HG03469 (cell line): ENCODE data around the gene PSRC1.

Source experiments
- ATAC-seq: cut with Tn5 transposase; IDR thresholded peaks from one replicate; pipeline ENCODE4 v1.9.1; 2021; ENCODE audit warnings: mild to moderate bottlenecking, moderate library complexity, moderate number of reproducible peaks; ENCODE audit not compliant: unreplicated experiment

PSRC1 gene

DNA sequence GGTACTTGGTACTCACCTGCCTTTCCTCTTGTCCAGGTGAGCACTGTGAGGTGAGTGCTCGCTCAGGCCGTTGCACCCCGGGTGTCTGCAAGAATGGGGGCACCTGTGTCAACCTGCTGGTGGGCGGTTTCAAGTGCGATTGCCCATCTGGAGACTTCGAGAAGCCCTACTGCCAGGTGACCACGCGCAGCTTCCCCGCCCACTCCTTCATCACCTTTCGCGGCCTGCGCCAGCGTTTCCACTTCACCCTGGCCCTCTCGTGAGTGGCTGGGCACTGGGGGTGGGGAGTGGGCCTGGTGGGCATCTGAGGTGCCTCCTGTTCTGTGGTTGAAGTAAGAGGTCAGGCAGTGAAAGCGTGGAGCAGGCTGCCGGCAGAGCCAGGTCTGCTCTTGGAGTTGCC lies 21.9 kb downstream of the PSRC1 start:
- no peak for ATAC-seq

DNA sequence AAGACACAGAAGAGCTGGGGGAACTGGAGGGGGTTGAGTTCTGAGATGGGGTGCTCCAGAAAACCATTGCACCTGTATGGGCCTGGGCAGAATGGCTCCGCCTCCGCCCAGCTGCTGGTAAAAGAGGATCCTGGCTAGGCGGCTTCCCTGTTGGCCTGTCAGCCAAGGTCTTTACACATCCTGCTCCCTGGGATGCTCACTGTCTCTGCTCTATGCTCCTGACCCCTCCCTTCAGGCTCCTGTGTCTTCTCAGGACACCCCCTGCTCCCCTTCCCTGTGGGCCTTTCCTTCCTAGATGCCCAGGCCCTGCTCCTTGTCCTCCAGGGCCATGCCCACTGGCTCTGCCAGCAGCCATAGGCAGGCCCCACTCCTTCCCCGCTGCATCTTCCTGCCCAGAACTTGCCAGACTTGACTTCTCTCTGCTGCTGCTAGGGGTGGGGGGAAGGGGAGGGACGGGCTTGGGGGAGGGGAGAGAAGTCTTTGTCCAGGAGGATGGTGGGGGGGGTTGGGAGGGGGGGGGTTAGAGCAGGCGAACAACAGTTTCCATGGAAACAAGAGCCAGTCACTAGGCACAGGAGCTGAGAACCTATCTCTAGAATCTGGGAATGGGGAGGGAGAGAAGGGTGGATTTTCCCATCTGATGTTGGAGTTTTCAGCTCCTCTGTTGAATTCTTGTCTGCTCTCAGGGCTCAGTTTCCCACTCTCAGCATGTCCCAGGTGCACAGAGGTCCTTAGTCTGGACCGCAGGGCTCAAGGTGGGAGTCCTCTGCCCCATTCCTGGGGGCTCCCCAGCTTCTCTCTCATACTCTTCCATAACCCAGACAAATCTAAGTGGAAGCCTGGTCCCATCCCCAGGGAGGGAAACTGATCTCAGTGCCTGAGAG lies 23.0 kb downstream of the PSRC1 start:
- ATAC-seq = no peak

DNA sequence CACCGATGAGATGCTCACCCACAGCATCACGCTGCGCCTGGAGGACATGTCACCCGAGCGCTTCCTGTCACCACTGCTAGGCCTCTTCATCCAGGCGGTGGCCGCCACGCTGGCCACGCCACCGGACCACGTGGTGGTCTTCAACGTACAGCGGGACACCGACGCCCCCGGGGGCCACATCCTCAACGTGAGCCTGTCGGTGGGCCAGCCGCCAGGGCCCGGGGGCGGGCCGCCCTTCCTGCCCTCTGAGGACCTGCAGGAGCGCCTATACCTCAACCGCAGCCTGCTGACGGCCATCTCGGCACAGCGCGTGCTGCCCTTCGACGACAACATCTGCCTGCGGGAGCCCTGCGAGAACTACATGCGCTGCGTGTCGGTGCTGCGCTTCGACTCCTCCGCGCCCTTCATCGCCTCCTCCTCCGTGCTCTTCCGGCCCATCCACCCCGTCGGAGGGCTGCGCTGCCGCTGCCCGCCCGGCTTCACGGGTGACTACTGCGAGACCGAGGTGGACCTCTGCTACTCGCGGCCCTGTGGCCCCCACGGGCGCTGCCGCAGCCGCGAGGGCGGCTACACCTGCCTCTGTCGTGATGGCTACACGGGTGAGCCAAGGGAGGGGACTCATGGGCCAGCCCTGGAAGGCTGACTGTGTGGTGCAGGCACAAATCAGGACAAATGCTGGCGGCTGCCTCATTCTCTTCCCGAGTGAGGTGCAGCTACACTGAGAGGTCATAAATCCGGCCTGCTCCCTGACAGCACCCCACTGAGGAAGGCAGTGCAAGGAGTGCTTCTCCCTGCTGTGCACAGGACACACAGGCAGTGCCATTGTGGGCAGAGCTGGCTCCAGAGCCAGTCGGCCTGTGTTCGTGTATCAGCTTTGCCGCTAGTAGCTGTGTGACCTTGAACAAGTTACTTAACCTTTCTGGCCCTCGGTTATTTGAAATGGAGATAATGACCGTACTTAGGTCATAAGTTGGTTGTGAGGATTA lies 24.2 kb downstream of the PSRC1 start:
- ATAC-seq = no peak

DNA sequence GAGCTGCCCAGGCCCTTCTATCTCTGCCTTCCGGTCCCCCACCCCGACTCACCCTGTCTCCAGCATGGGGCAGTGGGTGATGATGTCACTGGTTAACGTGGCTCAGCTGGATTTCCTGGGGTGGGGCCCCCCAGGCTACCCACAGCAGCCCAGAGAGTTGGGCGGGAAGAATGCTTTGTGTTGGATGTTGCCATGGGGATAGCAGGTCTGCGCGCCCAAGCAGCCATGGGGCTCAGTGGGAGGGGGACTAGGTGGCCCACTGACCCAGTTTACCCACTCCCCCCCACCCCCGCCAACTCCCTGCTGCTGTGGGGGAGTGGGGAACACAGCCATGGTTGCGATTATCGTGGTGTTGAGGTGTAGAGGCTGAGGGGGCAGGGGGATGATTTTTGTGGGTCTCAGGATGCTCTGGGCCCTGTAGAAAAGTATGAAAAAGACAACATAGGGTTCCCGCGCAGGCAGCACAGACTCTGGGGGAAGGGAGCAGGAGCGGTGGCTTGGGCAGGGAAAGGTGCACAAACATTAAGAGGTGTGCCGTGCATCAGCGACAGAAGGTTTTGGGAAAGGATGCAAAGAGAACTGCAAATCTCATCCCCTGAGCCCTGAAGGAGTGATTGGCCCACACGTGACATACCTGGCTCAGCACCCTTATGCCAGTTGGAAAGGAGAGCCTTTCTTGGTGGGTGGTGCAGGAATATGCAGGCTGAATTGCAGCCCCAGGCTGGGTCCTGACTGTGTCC lies 25.1 kb downstream of the PSRC1 start:
- ATAC-seq = no peak

DNA sequence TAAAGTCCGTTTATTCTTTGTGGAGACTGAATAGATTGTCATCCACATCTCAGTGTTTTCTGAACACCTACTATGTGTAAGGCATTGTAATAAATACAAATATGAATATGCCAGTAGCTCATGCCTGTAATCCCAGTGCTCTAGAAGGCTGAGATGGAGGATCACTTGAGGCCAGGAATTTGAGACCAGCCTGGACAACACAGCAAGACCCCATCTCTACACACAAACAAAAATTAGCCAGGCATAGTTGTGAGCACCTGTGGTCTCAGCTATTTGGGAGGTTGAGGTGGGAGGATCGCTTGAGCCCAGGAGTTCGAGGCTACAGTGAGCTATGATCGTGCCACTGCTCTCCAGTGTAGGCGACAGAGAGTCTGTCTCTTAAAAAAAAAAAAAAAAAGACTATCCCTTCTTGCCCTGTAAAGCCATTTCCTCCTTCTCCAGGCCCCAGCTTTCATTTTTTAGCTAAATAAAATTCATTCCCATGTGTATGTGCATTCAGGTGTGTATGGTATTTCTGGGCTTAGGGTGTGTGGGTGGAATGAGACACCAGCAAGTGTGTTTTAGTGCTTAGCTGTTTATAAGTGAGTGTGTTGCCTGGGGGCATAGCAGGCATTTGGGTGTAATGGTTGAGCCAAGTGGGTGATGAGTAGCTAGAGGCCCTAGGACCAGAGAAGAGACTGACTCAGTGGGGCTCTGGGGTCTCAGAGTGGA lies 25.8 kb downstream of the PSRC1 start:
- no peak for ATAC-seq

DNA sequence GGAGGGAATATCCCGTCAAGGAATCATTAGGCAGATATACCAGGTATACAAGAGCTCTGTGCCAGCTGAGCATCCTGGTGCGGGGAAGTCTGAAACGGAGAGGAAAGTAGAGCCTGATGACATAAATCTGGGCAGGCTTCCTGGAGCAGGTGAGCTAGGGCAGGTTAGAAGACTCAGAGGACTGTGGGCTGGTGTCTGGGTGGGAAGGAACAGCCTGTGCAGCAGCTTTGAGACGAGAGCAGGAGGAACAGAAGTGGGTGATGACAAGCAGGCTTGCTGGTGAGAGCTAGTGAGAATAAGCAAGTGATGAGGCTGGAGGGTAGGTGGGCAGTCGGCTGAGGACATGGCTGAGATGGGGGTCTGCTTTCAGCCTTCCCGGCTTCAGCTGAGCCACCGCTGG lies 26.9 kb downstream of the PSRC1 start:
- ATAC-seq = no peak

DNA sequence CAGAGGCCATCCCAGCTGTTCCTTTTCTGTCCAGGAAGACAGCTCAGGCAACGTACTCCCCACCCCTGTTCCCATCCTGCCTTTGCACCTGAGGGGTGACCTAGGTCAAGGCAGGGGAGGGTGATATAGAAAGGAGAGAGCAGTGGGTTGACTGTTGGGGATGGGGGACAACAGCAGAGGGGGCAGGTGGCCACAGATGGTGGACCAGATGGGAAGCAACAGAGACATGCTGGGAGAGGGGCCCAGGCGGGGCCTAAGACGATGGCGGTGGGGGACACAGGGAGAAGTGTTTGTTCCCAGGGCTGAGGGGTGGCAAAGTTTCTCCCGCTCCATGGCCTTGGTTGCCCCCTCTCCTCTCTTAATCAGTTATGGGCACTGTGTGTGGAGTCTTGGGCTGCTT lies 27.3 kb downstream of the PSRC1 start:
- ATAC-seq = no peak

DNA sequence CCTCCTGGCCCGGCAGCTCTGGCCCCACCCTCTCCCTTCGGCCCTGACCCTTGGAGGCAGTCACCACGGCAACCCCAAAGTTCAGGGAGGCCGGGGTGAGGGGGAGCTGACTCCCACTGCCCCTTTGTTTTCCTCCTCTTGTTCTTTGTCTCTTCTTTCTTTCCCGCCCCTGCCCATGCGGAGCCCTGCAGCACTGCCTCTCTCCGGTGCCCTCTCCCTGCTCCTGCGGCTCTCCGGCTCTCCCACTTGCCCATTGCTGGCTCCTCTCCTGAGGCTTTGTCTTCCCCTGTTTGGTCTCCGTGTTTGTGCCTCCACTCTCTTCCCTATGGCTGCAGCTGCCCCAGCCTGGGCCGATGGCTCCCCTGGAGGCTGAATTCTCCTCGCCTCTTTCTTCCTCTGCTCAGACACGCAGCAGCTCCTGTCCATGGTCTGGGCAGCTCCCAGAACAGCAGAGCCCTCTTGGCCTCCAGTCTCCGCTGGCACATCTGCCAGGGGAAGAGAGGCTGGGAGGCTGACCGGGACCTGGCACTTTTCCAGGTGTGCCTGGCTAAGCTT lies 27.8 kb downstream of the PSRC1 start:
- no peak for ATAC-seq

DNA sequence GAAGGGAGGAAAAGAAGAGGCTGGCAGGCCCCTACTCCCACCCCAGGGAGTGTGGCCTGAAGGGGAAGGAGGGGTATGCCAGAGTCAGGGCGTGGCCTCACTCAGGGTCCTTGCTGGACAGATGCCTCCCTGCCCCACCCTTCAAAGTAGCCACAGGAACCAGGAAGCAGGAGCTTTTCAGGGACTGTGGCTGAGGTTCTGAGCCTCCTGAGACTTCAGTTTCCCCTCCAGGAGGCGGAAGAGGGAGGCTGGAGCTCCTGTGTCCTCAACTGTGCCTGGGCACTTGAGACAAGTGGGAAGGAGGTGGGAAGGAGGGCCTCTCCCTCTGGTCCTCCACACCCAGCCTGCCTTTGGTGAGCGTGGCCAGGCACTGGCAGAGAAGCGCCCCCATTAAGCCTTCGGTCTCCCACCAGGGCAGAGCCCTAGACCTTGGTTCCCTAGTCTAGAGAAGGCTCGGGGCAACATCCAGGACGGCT lies 28.3 kb downstream of the PSRC1 start:
- no peak for ATAC-seq

DNA sequence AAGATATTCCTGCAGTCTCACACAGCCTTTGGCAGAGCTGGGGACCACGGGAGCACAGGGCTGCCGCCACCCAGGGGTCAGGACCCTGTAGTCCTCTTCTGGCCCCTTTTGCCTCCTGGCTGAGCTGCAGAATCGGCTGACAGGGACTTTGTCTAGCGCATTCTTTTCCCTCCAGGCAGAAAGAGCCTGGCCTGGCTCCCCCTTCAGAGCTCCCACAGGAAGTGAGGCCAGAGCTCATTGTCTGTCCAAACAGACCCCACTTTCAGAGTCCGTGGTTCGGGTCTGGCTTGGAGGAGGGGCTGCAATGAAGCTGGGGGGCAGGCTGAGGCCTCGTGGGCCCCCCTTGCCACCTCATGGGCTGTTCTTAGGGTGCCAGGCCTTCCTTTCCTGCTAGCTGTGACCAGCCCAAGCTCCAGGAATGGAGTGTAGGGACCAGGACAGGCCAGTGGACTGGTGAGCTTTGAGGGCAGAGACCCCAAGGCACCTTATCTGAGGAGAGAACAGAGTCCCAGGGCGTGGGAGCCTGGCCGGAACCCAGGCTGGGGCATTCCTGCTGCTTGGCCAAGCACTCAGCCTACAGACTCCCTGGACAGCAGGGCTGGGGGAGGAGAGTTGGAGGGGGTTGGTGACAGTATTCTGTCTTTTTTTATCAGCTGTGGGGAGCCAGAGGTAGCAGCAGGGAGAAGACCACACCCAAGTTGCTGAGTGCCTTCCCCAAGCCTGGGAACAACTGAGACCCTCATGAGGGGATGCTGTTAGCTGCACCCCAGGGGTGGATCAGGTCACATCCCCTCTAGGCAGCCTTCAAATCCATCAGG lies 28.9 kb downstream of the PSRC1 start:
- ATAC-seq = no peak

DNA sequence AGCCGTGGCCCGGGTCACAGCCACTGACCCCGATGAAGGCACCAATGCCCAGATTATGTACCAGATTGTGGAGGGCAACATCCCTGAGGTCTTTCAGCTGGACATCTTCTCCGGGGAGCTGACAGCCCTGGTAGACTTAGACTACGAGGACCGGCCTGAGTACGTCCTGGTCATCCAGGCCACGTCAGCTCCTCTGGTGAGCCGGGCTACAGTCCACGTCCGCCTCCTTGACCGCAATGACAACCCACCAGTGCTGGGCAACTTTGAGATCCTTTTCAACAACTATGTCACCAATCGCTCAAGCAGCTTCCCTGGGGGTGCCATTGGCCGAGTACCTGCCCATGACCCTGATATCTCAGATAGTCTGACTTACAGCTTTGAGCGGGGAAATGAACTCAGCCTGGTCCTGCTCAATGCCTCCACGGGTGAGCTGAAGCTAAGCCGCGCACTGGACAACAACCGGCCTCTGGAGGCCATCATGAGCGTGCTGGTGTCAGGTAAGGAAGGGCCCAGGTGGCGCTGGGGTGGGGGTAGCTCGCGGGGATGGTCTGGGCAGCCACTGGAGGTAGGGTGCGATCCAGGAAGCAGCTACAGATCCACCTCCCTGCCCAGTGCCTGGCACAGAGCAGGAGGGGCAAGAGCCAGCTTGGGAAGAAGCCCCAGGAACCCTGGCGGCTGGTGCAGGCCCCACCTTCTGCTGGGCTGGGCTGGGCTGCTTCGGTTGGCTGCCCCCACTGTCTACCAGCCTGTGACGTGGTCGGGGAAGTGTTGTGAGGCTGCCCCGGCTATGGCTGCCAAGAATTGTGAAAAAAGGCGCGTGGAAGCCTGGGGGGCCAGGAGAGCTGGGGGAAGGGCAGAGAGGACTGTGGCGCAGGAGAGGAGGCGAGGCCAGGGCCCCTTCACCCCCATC lies 29.8 kb downstream of the PSRC1 start:
- no peak for ATAC-seq

DNA sequence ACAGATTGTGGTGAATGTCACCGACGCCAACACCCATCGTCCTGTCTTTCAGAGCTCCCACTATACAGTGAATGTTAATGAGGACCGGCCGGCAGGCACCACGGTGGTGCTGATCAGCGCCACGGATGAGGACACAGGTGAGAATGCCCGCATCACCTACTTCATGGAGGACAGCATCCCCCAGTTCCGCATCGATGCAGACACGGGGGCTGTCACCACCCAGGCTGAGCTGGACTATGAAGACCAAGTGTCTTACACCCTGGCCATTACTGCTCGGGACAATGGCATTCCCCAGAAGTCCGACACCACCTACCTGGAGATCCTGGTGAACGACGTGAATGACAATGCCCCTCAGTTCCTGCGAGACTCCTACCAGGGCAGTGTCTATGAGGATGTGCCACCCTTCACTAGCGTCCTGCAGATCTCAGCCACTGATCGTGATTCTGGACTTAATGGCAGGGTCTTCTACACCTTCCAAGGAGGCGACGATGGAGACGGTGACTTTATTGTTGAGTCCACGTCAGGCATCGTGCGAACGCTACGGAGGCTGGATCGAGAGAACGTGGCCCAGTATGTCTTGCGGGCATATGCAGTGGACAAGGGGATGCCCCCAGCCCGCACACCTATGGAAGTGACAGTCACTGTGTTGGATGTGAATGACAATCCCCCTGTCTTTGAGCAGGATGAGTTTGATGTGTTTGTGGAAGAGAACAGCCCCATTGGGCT lies 30.6 kb downstream of the PSRC1 start:
- ATAC-seq = no peak

DNA sequence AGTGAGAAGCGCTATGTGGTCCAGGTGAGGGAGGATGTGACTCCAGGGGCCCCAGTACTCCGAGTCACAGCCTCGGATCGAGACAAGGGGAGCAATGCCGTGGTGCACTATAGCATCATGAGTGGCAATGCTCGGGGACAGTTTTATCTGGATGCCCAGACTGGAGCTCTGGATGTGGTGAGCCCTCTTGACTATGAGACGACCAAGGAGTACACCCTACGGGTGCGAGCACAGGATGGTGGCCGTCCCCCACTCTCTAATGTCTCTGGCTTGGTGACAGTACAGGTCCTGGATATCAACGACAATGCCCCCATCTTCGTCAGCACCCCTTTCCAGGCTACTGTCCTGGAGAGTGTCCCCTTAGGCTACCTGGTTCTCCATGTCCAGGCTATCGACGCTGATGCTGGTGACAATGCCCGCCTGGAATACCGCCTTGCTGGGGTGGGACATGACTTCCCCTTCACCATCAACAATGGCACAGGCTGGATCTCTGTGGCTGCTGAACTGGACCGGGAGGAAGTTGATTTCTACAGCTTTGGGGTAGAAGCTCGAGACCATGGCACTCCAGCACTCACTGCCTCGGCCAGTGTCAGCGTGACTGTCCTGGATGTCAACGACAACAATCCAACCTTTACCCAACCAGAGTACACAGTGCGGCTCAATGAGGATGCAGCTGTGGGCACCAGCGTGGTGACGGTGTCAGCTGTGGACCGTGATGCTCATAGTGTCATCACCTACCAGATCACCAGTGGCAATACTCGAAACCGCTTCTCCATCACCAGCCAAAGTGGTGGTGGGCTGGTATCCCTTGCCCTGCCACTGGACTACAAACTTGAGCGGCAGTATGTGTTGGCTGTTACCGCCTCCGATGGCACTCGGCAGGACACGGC lies 31.4 kb downstream of the PSRC1 start:
- ATAC-seq = no peak

DNA sequence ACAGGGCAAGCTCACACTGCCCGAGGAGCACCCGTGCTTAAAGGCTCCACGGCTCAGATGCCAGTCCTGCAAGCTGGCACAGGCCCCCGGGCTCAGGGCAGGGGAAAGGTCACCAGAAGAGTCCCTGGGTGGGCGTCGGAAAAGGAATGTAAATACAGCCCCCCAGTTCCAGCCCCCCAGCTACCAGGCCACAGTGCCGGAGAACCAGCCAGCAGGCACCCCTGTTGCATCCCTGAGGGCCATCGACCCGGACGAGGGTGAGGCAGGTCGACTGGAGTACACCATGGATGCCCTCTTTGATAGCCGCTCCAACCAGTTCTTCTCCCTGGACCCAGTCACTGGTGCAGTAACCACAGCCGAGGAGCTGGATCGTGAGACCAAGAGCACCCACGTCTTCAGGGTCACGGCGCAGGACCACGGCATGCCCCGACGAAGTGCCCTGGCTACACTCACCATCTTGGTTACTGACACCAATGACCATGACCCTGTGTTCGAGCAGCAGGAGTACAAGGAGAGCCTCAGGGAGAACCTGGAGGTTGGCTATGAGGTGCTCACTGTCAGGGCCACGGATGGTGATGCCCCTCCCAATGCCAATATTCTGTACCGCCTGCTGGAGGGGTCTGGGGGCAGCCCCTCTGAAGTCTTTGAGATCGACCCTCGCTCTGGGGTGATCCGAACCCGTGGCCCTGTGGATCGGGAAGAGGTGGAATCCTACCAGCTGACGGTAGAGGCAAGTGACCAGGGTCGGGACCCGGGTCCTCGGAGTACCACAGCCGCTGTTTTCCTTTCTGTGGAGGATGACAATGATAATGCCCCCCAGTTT lies 32.3 kb downstream of the PSRC1 start:
- no peak for ATAC-seq

DNA sequence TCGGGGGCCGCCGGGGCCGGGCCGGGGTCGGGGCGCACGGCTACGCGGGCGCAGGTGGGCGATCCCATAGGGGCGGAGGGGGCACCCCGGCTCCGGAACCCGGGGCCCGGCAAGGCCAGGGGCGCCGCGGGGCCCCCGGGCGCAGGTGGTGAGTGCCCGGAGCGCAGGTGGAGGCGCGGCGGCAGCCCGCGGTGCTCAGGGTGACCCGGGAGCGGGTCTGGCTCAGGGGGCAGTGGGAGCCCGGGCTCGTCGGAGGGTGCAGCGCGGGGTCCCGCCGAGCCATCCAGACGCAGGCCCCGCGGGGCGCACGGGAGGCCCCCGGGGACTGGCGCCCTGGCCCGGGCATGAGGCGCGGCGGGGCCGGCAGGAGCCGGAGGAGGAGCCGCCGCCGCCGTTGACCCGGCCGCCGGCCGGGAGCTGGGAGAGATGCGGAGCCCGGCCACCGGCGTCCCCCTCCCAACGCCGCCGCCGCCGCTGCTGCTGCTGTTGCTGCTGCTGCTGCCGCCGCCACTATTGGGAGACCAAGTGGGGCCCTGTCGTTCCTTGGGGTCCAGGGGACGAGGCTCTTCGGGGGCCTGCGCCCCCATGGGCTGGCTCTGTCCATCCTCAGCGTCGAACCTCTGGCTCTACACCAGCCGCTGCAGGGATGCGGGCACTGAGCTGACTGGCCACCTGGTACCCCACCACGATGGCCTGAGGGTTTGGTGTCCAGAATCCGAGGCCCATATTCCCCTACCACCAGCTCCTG lies 33.1 kb downstream of the PSRC1 start:
- peak; percentile 13 for ATAC-seq
